HUDEP-2 (cell line): ENCODE results near the gene ATN1.
"Not testable (repeated sequence)": the region's sequence is repeated elsewhere in the genome, so short reads cannot be mapped to it uniquely, and the experiment has no call there.

ENCODE experiments used
- DNase-seq, 76 experiments: peaks; one replicate each; lab custom pipeline; 2025; ENCODE audit not compliant: unreplicated experiment in 76 of 76; lab: John Stamatoyannopoulos, UW

ATN1 gene

GRCh38 chr12:6904280-6905276, 23.2 kb upstream of the ATN1 start, which contains the start of gene LRRC23:
Gene LRRC23, plus strand, starts transcription at chr12:6904822. Its CDS starts 812 bp downstream, at chr12:6905634.
- peak in 75 of 76 experiments; percentile 24 to 96 (median 89) for DNase-seq

DNA sequence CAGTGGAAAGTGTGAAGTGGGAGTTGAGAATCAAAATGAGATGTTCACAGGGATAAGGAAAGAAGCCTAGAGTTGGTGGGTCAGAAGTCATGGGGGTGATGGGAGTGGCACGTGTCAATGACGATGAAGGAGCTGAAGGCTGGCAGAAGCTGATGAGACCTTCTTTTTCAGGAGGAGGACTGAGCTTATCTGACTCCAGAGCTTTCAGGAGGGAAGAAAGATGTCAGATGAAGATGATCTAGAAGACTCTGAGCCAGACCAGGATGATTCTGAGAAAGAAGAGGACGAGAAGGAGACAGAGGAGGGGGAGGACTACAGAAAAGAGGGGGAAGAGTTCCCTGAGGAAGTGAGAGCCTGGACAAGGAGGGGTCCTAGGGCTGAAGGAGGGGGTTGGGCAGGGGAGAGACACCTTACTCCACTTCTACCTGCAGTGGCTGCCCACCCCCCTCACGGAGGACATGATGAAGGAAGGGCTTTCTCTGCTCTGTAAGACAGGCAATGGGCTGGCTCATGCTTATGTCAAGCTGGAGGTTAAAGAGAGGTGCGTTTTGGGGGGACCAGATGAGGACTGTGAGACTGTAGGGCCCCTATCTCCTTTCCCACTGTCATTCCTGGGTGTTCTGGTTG, 22.2 kb upstream of the ATN1 start:
- no peak for DNase-seq

DNA sequence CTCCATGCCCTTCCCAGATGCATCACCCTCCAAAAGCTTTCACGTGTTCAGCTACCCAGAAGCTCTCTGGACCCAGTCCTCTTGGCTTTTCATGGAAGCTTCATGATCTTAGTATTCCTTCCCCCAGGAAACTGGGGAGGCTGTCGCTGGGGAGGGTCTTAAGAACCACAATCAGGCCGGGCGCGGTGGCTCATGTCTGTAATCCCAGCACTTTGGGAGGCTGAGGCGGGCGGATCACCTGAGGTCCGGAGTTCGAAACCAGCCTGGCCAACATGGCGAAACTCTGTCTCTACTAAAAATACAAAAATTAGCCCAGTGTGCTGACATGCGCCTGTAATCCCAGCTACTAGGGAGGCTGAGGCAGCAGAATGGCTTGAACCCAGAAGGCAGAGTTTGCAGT, 19.6 kb upstream of the ATN1 start:
- not testable (repeated sequence) for DNase-seq

DNA sequence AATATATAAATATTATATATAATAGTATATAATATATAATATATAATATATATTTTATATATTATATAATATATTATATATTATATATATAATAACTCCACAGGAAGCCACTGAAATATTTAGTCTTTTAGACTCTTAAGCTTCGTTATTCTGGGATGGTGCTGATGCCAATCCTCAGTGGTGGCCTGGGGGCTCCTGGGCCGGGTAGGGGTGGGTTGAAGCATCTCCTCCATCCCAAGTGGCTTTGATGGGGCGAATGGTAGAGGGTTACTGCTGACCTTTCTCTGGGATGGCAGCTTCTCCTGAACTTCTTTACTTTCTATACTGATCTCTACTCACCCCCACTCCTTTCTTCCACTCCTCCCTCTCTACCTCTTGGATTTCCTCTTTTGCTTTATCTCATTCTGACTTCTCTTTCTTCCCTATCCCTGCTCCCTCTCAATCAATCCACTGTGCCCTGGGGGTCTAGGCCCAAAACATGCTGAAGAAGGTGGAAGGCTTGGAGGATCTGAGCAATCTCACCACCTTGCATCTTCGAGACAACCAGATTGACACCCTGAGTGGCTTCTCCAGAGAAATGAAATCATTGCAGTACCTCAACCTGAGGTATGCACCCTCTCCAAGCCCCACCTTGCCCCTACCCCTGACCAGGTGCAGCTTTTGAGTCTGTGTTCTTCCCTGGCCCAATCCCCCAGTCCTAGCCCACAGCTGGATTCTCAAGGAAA, 18.2 kb upstream of the ATN1 start:
- DNase-seq, result no peak

DNA sequence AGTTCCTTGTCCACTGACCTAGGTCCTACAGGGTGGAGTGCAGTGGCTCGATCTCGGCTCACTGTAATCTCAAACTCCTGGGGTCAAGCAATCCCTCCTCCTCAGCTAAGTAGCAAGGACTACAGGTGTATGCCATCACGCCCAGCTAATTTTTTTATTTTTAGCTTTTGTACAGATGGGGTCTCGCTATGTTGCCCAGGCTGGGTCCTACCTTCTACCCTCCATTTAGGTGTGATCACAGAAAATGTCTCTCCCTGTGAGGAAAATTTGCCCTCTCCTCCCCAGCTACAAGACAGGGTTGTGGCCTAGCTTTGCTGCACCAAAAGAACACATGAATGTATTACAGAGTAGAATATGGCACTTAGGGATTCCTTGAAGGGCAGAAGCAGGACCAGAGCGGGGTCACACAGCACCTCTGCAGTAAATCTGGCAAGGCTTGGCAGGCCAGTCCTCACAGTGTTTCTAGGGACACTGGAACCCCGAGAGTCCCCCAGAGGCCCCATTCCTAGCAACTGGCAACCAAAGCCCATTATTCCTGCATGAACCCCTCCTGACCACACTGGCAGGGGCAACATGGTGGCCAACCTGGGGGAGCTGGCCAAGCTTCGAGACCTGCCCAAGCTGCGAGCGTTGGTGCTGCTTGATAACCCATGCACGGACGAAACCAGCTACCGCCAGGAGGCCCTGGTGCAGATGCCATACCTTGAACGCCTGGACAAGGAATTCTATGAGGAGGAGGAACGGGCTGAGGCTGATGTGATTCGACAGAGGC, 15.4 kb upstream of the ATN1 start:
- no peak for DNase-seq

GRCh38 chr12:6914246-6914946, 13.4 kb upstream of the ATN1 start, which contains the start of gene ENO2:
Gene ENO2, plus strand, starts transcription at chr12:6914580. Its CDS starts 1,253 bp downstream, at chr12:6915833.
- DNase-seq, result peak in 49 of 76 experiments; percentile 7 to 81 (median 42)

DNA sequence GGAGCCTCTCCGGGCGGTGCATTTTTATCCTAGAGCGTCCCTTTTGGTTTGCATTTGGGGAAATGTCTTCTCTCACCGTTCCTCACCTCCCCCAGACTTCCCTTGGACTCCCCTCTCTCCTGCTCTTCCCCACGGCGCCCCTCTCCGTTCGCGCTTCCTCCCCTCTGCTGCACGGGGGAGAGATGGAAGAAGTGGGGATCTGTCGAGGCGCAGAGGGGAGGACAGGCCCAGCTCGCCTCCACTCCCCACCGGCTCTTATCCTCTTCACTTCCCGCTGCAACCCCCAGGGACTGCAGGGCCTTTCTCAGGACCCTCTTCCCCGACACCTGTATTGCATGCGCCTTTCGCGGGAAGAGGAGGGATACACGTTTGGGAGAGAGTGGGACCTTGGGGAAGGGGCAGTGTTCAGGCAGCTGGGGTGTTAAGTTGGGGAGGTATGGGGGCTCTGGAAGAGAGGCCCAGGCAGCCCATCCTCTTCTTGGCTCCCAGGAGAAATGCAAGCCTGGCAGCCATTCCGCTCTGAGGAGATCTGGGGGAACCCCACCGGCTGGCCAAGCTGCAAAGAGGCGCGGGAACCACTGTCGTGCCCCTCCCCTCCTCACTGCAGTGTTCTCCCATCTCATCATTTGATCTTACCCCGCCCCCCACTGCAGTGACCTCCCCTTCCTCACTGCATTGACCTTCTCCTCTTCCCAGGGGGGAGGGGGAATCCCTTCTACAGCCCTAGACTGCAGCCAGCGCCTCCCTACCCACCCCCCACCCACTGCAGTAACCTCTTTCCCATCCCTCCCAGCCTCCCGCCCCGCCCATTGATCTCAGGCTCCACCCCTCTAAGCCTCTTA, 12.6 kb upstream of the ATN1 start:
- DNase-seq, result peak in 20 of 76 experiments; percentile 10 to 52 (median 30)

- DNase-seq, result no peak
These were observed 11.9 kb upstream of the ATN1 start for GRCh38 chr12:6915789-6916285.

DNA sequence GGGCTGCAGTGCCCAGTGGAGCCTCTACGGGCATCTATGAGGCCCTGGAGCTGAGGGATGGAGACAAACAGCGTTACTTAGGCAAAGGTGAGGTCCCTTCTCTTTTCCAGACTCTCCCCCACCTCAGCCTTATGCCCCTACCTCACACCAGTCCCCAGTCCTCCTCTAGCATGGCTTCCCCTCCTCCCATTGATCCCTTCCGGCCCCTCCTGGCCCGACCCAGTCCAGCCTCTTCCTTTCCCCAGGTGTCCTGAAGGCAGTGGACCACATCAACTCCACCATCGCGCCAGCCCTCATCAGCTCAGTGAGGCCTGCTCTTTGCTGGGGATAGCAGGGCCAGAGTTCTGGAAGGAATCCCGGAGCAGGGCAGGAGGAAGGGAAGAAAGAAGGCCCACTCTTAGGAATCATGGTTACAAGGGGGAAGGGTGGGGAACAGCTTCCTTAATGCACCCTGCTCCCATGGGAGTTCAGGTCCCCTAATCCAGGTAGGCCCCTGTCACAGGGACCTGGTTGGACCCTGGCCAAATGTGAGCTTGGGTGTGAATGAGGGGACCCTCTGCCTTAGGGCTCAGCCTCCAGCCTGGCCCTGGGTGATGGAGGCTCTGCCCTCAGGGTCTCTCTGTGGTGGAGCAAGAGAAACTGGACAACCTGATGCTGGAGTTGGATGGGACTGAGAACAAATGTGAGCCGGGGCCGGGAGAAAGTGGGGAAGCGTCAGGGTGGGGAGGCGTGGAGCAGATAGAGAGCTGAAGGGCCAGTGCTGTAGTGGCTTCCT, 11.1 kb upstream of the ATN1 start:
- no peak for DNase-seq

DNA sequence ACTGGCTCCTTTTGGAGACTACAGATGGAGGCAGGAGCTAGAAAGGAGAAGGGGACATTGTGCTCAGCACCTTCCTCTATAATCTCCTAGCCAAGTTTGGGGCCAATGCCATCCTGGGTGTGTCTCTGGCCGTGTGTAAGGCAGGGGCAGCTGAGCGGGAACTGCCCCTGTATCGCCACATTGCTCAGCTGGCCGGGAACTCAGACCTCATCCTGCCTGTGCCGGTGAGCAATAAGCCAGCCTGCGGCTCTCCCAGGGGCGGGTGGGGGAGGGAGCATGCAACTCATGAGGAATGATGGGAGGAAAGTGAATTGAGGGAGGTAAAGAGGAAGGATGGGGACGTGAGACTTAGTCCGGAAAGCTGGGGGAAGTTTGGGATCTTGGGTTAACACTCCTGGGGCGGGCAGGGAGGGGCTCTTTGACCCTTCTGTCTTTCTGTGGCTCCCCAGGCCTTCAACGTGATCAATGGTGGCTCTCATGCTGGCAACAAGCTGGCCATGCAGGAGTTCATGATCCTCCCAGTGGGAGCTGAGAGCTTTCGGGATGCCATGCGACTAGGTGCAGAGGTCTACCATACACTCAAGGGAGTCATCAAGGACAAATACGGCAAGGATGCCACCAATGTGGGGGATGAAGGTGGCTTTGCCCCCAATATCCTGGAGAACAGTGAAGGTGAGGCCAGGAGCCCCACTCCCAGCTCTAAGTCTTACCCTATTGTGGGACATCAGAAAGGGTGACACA, 10.1 kb upstream of the ATN1 start:
- DNase-seq, result no peak

- DNase-seq, result no peak
These were observed 8.2 kb upstream of the ATN1 start for GRCh38 chr12:6919588-6919987.

- DNase-seq, result no peak
These were observed 6.2 kb upstream of the ATN1 start for GRCh38 chr12:6921539-6921938.

DNA sequence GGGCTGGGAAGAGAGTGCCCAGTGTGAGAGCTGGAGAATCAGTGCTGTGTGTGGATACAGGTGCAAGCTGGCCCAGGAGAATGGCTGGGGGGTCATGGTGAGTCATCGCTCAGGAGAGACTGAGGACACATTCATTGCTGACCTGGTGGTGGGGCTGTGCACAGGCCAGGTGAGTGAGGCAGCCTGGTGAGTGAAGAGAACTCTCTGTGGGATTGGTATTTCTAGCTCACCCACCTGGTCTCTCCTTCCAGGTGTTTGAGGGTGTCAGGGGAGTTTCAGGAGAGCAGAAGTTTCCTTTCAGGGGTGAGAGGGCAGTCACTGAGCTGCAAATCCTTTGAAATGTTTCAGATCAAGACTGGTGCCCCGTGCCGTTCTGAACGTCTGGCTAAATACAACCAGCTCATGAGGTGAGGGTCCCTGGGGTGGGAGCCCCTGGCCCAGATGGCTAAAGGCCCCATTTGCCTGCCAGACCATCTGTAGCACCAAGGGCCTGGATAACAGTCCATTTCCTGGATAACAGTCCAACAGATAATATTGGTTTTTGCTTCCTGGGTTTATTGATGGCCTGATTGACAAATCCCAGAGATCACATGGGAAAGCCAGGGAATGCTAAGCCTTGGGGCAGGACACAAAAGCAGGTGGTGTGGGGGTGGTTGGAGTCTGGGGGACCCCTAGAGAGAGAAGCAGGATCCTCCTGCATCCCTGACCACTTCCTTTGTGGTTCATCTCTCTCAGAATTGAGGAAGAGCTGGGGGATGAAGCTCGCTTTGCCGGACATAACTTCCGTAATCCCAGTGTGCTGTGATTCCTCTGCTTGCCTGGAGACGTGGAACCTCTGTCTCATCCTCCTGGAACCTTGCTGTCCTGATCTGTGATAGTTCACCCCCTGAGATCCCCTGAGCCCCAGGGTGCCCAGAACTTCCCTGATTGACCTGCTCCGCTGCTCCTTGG, 5.5 kb upstream of the ATN1 start:
- DNase-seq, result no peak

- no peak for DNase-seq
These were observed 4.6 kb upstream of the ATN1 start for GRCh38 chr12:6923003-6923732.

GRCh38 chr12:6923851-6924250, 3.9 kb upstream of the ATN1 start:
- no peak for DNase-seq

- no peak for DNase-seq
These were observed 2.6 kb upstream of the ATN1 start for GRCh38 chr12:6925239-6925539.
